ENCODE data around the gene NMRAL1.

DNA sequence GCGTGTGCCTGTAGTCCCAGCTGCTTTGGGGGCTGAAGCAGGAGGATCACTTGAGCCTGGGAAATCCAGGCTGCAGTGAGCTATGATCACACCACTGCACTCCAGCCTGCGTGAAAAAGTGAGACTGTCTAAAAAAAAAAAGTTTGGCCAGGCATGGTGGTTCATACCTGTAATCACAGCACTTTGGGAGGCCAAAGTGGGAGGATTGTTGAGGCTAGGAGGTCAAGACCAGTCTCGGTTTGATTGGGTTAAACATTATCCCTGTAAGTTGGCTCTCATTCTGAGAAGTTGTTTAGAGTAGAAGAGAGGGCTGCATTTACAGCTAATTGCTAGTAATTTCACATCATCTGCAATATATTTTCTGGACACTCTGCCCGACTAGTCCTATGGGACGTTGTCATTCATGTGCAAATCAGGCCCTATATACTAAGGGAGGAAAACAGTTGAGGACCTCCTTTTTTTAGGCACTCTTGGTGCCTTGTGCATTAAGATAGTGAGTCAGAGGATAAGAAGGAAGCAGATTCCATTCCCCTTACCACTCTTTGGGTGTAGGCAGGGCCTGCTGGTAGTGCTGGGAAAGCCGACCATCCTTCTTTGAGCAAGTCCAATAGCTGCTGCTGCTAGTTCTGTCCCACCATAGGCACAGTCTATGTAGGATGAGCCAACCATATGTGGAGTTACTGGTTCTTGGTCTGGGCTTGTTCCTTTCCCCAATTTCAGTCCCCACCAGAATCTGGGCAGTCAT lies 20.5 kb upstream of the NMRAL1 start:
- TF ChIP-seq GATA2 (IDR thresholded peaks at IDR 0.05; ENCODE audit: low read depth, low read length) (no peak), GATA3 (IDR thresholded peaks at IDR 0.05; ENCODE audit: low read depth, low read length) (no peak)

All from SH-SY5Y (cell line).